Activated CD8-positive, alpha-beta memory T cell treated with anti-CD3 and anti-CD28 coated beads, Interleukin-2, amount 50 U/mL, for 48 hours (primary cell): ENCODE measurements around the gene LIMA1.
"Not testable (repeated sequence)": the region's sequence is repeated elsewhere in the genome, so short reads cannot be mapped to it uniquely, and the experiment has no call there.

Source experiments
- DNase-seq: peaks from one replicate; pipeline ENCODE4 v3.0.0-alpha.2; 2020

The LIMA1 gene

GRCh38 chr12:50282721-50283228, 545 bp downstream of the LIMA1 start:
- DNase-seq, result no peak

DNA sequence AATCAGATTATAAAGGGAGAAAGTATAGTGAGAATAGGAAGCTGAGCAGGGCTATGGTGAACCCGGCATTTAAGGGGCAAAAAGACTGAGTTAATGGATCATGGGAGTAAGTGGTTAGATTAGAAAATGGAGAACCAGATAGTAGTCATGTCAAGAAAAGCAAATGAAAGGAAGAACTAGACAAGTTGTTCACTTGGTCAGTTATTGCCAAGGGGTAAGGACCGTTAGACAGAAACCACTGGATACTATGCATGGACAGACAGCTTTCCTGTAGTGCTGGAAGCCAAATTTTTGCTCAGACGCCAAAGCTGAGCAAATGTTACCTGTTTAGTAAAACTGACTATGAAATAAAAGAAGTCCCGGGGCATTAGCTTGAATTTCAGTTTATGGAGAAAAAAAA, 3.8 kb downstream of the LIMA1 start:
- no peak for DNase-seq

GRCh38 chr12:50276912-50277671, 6.2 kb downstream of the LIMA1 start:
- DNase-seq, result no peak

DNA sequence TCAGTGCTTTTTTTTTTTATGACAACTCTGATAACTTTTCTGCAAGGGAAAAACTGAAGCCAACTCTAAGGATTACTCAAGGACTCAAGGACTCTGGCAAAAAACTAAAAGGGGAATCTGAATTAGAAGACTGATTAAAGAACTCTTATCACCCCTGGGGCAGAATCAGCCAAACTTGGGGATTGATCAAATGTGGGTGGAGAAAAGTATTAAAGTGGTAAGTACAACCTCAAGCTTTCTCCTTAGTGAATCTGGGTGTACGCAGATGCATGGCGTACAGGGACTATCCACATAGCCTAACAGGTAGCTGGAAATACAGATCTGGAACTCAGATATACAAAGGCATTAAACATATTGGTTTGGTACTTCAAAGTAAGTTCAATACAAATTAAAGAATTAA, 7.3 kb downstream of the LIMA1 start:
- no peak for DNase-seq

DNA sequence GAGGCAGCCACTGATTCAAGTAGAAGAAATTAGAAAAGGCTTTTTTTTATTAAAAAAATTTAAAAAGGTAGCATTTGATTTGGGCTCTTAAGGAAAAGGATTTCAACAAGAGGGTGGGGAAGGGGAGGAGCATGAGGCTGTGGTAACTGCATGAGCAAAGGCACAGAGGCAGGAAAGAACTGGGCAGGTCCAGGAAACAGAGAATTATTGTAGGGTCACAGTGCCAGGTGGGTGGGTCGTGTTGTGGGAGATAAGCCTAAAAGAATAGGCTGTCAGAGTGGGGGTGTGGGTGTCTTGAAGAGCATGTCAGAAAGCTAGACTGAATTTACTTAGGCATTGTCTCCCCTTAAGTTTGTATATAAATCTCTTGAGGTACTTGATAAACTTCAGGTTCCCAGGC, 7.8 kb downstream of the LIMA1 start:
- no peak for DNase-seq

DNA sequence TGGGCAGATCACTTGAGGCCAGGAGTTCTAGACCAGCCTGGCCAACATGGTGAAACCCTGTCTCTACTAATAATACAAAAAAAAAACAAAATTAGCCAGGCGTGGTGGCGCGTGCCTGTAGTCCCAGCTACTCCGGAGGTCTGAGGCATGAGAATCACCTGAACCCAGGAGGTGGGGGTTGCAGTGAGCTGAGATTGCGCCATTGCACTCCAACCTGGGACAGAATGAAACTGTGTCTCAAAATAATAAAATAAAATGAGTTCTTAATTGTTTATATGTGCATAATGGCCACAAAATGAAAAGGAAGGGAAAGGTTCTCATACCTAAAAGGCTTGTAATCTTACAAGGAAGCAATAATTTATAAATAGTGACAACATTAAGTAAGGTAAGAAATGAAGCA, 8.2 kb downstream of the LIMA1 start:
- DNase-seq, result not testable (repeated sequence)

- no peak for DNase-seq
Observed at GRCh38 chr12:50271724-50272247, 11.5 kb downstream of the LIMA1 start.

GRCh38 chr12:50268482-50268881, 14.8 kb downstream of the LIMA1 start:
- DNase-seq, result no peak

DNA sequence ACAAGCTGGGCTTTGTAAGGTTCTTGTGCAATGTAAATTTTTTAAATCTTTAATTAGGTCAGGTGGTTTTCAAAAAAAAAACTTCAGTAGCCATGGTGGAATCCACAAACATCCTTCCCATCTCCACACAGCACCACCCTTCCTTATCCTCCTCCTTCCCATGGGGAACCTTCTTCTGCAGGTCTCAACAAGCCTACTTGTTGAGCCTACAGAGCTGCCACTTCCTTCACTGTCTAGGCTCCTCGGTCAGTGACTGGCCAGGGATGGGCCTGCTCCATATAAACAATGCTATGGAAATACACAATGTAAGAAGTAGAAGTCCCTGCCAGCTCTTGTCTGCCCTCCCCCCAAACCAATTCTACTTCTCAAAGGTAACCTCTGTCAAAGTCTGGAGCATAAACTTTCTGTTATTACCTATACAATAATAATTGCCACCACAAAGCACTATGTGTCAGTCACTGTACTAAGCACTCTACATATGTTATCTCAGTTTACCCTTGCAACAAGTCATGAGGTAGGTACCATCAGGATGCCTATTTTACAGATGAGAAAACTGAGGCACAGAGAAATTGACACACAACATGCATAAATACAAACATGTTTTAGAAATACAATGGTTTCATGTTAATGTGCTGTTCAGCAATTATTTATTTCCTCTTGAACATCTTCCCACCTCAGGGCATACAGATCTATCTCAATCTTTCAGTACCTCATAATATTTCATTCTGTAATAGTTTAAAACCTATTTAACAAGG, 17.4 kb downstream of the LIMA1 start:
- no peak for DNase-seq

DNA sequence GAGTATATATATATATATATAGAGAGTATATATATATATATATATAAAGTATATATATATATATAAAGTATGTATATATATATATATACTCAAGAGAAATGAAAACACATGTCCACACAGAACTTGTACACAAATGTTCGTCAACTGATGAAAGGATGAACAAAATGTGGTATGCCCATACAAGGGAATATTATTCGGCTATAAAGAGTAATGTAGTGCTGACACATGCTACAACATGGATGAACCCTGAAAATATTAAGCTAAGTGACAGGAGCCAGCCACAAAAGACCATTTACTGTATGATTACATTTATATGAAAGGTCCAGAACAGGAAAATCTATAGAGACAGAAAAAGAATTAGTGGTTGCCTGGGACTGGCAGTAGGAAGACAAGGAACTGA, 19.5 kb downstream of the LIMA1 start:
- DNase-seq, result no peak

DNA sequence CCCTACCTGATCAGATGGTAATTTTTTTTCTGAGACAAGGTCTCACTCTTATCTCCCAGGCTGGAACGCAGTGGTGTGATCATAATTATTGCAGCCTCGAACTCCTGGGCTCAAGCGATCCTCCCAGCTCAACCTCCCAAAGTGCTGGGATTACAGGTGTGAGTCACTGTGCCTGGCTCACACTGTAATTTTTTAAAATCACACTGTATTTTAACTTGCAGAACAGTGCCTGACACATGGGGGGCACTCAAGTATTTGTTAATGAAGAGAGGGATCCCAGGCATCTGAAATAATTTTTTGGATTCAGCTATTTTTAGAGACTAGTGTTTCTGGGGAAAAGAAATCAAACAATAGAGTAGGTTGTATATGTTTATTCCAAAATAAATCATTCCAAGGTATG, 21.7 kb downstream of the LIMA1 start:
- DNase-seq, result no peak

DNA sequence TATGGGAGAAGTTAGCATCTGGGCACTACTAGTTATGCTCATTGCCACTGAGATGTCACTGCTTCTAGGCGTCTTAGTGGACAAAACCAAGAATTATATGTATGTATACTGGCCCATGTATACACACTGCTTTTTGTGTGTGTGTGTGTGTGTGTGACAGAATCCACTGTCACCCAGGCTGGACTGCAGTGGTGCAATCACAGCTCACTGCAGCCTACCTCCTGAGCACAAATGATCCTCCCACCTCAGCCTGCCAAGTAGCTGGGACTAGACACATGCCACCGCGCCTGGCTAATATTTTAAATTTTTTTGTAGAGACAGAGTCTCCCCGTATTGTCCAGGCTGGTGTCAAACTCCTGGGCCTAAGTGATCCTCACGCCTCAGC, 25.2 kb downstream of the LIMA1 start:
- no peak for DNase-seq

GRCh38 chr12:50257236-50258166, 25.8 kb downstream of the LIMA1 start:
- no peak for DNase-seq

DNA sequence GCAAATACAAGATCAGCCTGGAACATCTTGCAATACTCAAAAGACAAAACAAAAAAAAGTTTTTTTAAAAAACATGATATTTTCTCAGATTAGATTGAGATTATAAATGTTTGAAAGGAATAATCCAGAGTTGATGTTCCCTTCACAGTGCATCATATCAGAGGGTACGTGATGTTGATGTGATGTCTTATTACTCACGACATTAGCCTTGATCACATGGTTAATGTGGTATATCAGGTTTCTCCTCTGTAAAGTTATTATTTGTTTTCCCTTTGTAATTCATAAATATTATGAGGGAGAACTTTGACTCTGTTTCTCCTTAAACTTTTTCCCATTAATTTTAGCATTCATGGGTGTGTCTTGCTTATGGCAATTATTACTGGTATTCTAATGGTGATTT, 26.6 kb downstream of the LIMA1 start:
- DNase-seq, result no peak

DNA sequence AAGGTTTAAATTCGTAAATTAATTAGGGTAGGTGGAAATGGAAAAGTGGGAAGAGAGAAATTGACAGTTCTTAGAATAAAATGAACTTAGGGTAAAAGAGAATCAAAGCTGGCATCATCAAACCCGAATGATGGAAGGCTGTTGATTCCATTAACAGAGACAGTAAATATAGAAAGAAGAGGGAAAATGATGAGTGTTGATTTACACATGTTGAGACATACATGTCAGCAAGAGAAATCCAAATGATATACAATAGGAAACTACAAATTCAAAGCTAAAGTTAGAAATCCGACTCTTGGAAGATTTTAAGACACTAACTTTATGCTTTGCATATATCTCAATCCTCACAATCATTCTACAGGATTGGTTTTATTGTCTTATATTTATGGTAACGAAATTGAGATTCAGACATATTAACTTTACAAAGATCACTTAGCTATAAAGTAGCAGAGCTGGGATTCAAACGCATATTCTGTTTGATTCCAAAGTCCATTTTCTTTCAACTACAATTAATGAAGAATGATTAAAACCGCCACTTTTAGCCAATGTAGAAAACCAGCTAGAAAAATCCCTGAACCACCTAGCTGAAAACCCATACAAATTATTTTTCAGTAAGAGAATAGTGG, 30.2 kb downstream of the LIMA1 start:
- no peak for DNase-seq

GRCh38 chr12:50251619-50252252, 31.6 kb downstream of the LIMA1 start:
- no peak for DNase-seq

GRCh38 chr12:50249464-50250182, 33.7 kb downstream of the LIMA1 start:
- no peak for DNase-seq

DNA sequence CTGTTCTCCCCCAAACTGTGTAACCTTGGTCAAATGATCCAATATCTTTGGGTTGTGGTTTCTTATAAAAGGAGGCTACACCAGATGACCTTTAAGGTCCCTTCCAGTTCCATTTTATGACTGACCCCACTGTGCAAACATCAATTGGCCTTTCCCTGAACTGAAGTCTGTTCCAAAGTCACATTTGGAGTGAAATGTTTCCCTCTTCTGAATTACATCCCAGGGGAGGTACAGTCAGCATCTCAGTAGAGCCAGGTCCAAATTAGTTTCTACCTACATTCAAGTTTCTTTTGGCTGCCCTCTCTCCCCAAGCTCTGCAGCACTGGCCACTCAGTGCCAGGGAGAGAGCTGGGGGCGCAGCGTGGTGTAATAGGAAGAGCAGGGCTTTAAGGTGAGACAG, 34.4 kb downstream of the LIMA1 start:
- no peak for DNase-seq

GRCh38 chr12:50248411-50248810, 34.9 kb downstream of the LIMA1 start:
- no peak for DNase-seq

GRCh38 chr12:50247665-50248064, 35.7 kb downstream of the LIMA1 start:
- DNase-seq, result not testable (repeated sequence)
